Small intestine (tissue), 7 donors: ENCODE results near the gene CENPK. TPM values are rescaled to one million over a fixed set of nuclear protein-coding genes. Genes with fewer than 3 reads are reported as not detected.

ENCODE experiments used
- DNase-seq, 2 donors: peaks; one replicate each; pipeline versions ENCODE4 v3.0.0 to v3.0.0-alpha.2; 2013
- FAIRE-seq: peaks from 2 replicates; lab custom pipeline; 2012; peaks lifted over from hg19 to GRCh38; lab: Jason Lieb, UNC
- H3K27ac ChIP-seq, 3 donors: one replicate each; pipeline ENCODE4 v1.5.1; 2013; ENCODE audit warnings: low read length in 2 of 3, mild to moderate bottlenecking in 2 of 3, control low read depth in 1 of 3, inconsistent platforms in 1 of 3, low read depth in 1 of 3, moderate library complexity in 1 of 3
- H3K27me3 ChIP-seq, 3 donors: one replicate each; pipeline ENCODE4 v1.6.1; 2013; ENCODE audit warnings: low read length in 3 of 3, inconsistent platforms in 1 of 3; ENCODE audit not compliant: control insufficient read depth in 3 of 3, insufficient read depth in 3 of 3
- H3K36me3 ChIP-seq, 3 donors: one replicate each; pipeline ENCODE4 v1.6.1; 2013; ENCODE audit warnings: low read length in 3 of 3, inconsistent platforms in 1 of 3, low read depth in 1 of 3, mild to moderate bottlenecking in 1 of 3, moderate library complexity in 1 of 3; ENCODE audit not compliant: control insufficient read depth in 3 of 3, insufficient read depth in 2 of 3
- H3K4me1 ChIP-seq, 3 donors: one replicate each; pipeline ENCODE4 v1.6.1; 2013; ENCODE audit warnings: low read length in 2 of 3, inconsistent platforms in 1 of 3, low read depth in 1 of 3, mild to moderate bottlenecking in 1 of 3, moderate library complexity in 1 of 3; ENCODE audit not compliant: control insufficient read depth in 3 of 3, insufficient read depth in 2 of 3
- H3K4me3 ChIP-seq, 3 donors: one replicate each; pipeline ENCODE4 v1.5.1; 2013; ENCODE audit warnings: low read length in 3 of 3, control low read depth in 1 of 3, inconsistent platforms in 1 of 3, low read depth in 1 of 3, mild to moderate bottlenecking in 1 of 3, moderate library complexity in 1 of 3
- H3K9me3 ChIP-seq, 2 donors: one replicate each; pipeline ENCODE4 v1.6.1; 2013; ENCODE audit warnings: low read depth in 1 of 2, low read length in 1 of 2; ENCODE audit not compliant: control insufficient read depth in 2 of 2, insufficient read depth in 1 of 2
- WGBS, 3 donors: extraction: QIAGEN DNeasy Blood & Tissue Kit; methylation state at CpG; one replicate each; pipeline ENCODE4 v1.1.7; 2013; 5-methylcytosine and 5-hydroxymethylcytosine counted together
- polyA plus RNA-seq, 4 donors: library from polyadenylated mRNA; stranded (reverse) in 3 of 4; unstranded in 1 of 4; fragments of 200-250 nt in 3 of 4; fragments of 120-200 nt in 1 of 4; gene quantifications; one replicate each; pipeline versions ENCODE4 v1.2.1 to v1.2.3, GENCODE V29; 2013
- donor health status: healthy with polysubstance abuse.
- donor health status: control.
- donor health status: control.
- donor health status: Bipolar disorder and iron deficiency.
- donor health status: healthy.

The CENPK gene
- polyA plus RNA-seq, 4 donors = 2.7 to 20.0 (median 8.2) TPM

GRCh38 chr5:65481171-65481581 lies 81.8 kb downstream of the CENPK start:
- no peaks in the 10 kb centered on the region for H3K9me3 ChIP-seq
- DNase-seq (peak; percentile 15 to 20), FAIRE-seq (no peak)
- H3K4me1 ChIP-seq = peaks cover 0 to 8% (median 0%) of the 10 kb centered on the region in 3 donors
- peak overlapping the region in 2 of 3 donors; percentile 43 to 67 for H3K27ac ChIP-seq
- peak overlapping the region in 2 of 3 donors; percentile 50 to 70 for H3K4me3 ChIP-seq
- H3K27me3 ChIP-seq = no peaks in the 10 kb centered on the region
- 0 to 3% (median 1%) methylated on average over 7 of the region's 7 CpGs for WGBS, 3 donors
- H3K36me3 ChIP-seq = no peaks in the 10 kb centered on the region

DNA sequence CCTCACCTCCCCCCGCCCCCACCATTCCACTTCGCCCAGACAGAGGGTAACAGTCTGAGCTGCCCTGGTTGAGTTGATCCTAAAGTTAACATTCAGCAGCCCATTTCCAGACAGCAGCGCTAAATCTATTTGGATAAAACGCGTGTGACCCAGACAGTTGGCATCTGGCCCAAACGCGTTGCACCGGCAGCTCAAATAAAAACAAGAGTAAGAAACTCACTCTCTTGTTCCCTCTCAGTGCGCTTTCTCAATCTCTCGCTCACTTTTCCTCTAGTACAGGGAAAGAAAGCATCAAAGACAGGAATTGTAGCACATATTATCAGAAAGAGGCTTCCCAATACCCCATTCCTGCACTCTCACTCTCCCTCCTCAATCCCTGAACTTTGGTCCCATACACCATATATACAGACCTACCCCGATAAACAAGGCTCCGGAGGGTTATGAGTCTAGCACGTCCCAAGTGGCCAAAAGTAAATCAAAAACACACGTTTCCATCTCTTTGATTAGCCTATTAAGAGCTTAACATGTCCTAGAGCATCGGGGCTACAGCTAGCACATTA lies 82.6 kb downstream of the CENPK start:
- Histone ChIP-seq H3K27me3 (no peaks in the 10 kb centered on the region), H3K27ac (peak overlapping the region in 2 of 3 donors; percentile 52 to 63), H3K9me3 (no peaks in the 10 kb centered on the region), H3K4me3 (peak overlapping the region; percentile 3 to 50 (median 39)), H3K36me3 (no peaks in the 10 kb centered on the region), H3K4me1 (peaks cover 0 to 8% (median 0%) of the 10 kb centered on the region in 3 donors)
- DNase-seq (peak; percentile 59 to 65), FAIRE-seq (no peak)
- WGBS, 3 donors = 1 to 2% (median 1%) methylated on average over 15 of the region's 15 CpGs

GRCh38 chr5:65479527-65479926 lies 83.4 kb downstream of the CENPK start:
- no peak for FAIRE-seq
- Histone ChIP-seq H3K4me3 (no peak overlapping the region), H3K9me3 (no peaks in the 10 kb centered on the region), H3K36me3 (no peaks in the 10 kb centered on the region), H3K4me1 (peaks cover 0 to 8% (median 0%) of the 10 kb centered on the region in 3 donors), H3K27me3 (no peaks in the 10 kb centered on the region), H3K27ac (no peak overlapping the region)
- WGBS, 3 donors = 58 to 69% (median 67%) methylated on average over 1 of the region's 1 CpG
- no peak for DNase-seq

DNA sequence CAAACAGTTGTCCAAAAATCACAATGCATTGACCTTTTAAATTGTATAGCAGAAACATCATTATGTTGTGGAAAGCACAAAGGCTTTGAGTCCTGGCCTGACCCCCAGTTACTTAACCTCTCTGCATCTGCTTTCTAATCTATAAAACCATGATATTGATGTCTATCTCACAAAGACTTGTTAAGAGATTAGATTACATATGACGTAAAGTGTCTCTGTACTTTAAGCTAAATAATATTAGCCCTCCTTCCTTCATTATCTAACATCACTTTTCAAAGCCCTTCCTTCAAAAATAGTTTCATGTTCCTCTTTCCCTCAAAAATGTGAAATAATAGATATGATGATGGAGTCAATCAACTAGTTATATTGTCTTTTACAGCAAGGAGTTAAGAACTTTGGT lies 84.6 kb downstream of the CENPK start:
- 64 to 77% (median 76%) methylated on average over 1 of the region's 1 CpG for WGBS, 3 donors

GRCh38 chr5:65475895-65476294 lies 87.1 kb downstream of the CENPK start:
- no peak overlapping the region for H3K27ac ChIP-seq
- FAIRE-seq (no peak), DNase-seq (no peak)
- no peak overlapping the region for H3K4me3 ChIP-seq
- H3K4me1 ChIP-seq = peaks cover 0 to 5% (median 0%) of the 10 kb centered on the region in 3 donors
- no peaks in the 10 kb centered on the region for H3K27me3 ChIP-seq
- 79 to 83% (median 81%) methylated on average over 1 of the region's 1 CpG for WGBS, 3 donors
- H3K36me3 ChIP-seq = no peaks in the 10 kb centered on the region
- H3K9me3 ChIP-seq = no peaks in the 10 kb centered on the region

More for the DNA sequence above, 84.6 kb downstream of the CENPK start:
- Histone ChIP-seq H3K4me3 (no peak overlapping the region), H3K27ac (no peak overlapping the region), H3K36me3 (no peaks in the 10 kb centered on the region), H3K9me3 (no peaks in the 10 kb centered on the region), H3K27me3 (no peaks in the 10 kb centered on the region), H3K4me1 (peaks cover 0 to 5% (median 0%) of the 10 kb centered on the region in 3 donors)
- FAIRE-seq (no peak), DNase-seq (no peak)

DNA sequence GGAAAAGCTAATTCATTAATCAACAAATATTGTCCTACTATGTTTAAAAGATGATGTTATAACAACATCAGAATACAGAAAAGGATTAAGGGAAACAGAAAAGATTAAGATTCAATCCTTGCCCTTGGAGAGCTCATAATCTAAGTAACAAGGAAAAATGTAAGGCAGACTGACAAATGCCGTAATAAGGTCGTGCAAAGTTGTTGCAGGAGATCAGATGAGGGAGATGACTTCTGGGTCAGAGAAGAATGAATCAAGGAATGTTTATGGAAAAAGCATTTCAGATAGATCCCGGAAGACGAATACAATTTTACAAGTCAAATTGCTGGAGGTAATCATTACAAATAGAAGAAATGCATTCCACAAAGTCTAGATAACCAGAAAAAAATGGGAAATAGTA lies 87.6 kb downstream of the CENPK start:
- no peak overlapping the region for H3K4me3 ChIP-seq
- DNase-seq = no peak
- H3K27me3 ChIP-seq = no peaks in the 10 kb centered on the region
- 87 to 96% (median 87%) methylated on average over 4 of the region's 4 CpGs for WGBS, 3 donors
- no peaks in the 10 kb centered on the region for H3K36me3 ChIP-seq
- FAIRE-seq = no peak
- H3K9me3 ChIP-seq = no peaks in the 10 kb centered on the region
- no peak overlapping the region for H3K27ac ChIP-seq
- H3K4me1 ChIP-seq = peaks cover 0 to under 1% (median 0%) of the 10 kb centered on the region in 3 donors

DNA sequence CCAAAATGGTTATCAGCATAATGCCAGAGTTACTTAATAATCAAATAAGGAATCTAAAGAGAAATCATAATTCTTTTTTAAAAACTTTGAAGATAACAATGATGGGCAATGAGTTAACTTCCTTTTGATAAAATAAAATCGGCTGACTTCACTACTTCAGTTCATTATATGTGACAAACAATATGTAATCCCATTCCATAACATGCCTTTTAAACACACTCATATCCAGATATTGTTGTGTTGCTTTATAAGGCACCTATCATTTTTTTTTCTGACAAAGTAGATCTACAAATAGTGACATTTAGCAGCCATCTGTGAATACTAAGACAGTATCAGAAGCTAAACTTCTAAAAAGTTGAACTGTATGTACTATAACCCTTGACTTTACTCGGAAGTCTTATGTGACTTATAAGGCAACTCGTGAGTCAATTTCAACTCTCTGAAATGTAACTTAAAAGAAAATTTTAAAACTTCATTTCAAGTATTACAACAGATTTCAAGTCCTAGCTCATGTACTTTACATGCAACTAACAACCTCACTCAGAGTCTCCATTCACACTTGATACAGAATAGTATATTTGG lies 88.7 kb downstream of the CENPK start:
- H3K4me1 ChIP-seq = no peaks in the 10 kb centered on the region
- H3K4me3 ChIP-seq = no peak overlapping the region
- H3K36me3 ChIP-seq = no peaks in the 10 kb centered on the region
- WGBS, 3 donors = 68 to 74% (median 70%) methylated on average over 3 of the region's 3 CpGs
- DNase-seq = no peak
- no peak overlapping the region for H3K27ac ChIP-seq
- H3K27me3 ChIP-seq = no peaks in the 10 kb centered on the region
- H3K9me3 ChIP-seq = no peaks in the 10 kb centered on the region
- FAIRE-seq = no peak

GRCh38 chr5:65468633-65469032 lies 94.3 kb downstream of the CENPK start:
- DNase-seq (no peak), FAIRE-seq (no peak)
- Histone ChIP-seq H3K4me3 (no peak overlapping the region), H3K4me1 (no peaks in the 10 kb centered on the region), H3K27me3 (no peaks in the 10 kb centered on the region), H3K27ac (no peak overlapping the region), H3K36me3 (no peaks in the 10 kb centered on the region), H3K9me3 (no peaks in the 10 kb centered on the region)
- WGBS, 3 donors = 73 to 78% (median 76%) methylated on average over 3 of the region's 3 CpGs
